Transverse colon (tissue), 4 donors: ENCODE results near the gene CARMIL3. TPM values are rescaled to one million over a fixed set of nuclear protein-coding genes. Genes with fewer than 3 reads are reported as not detected.

Experiments used
- DNase-seq: peaks from one replicate; pipeline ENCODE4 v3.0.0-alpha.2; 2019
- H3K27ac ChIP-seq, 4 donors: fragments of 200-600 bp; sonication (generic); 2 replicates each; pipeline ENCODE4 v1.5.1; 2016 to 2018; ENCODE audit warnings: inconsistent platforms in 4 of 4
- H3K27me3 ChIP-seq: fragments of 200-600 bp; sonication (generic); 2 replicates; pipeline ENCODE4 v1.5.1; 2017; ENCODE audit warnings: inconsistent platforms
- H3K36me3 ChIP-seq, 4 donors: fragments of 200-600 bp; sonication (generic); 2 replicates each; pipeline ENCODE4 v1.5.1; 2017 to 2019; ENCODE audit warnings: inconsistent platforms in 4 of 4
- H3K4me1 ChIP-seq, 4 donors: fragments of 200-600 bp; sonication (generic); 2 replicates each; pipeline ENCODE4 v1.5.1; 2017 to 2020; ENCODE audit warnings: inconsistent platforms in 4 of 4
- H3K4me3 ChIP-seq, 4 donors: fragments of 200-600 bp; sonication (generic); 1 replicate in 1 of 4; 2 replicates in 3 of 4; pipeline versions ENCODE4 v1.5.1 to v1.6.1; 2017 to 2019; ENCODE audit warnings: inconsistent platforms in 4 of 4
- H3K9me3 ChIP-seq, 2 donors: fragments of 200-600 bp; sonication (generic); 2 replicates each; pipeline ENCODE4 v1.5.1; 2017 to 2019; ENCODE audit warnings: inconsistent platforms in 2 of 2
- EP300 ChIP-seq: sonication (generic); formaldehyde crosslinking; IDR thresholded peaks from one replicate; pipeline ENCODE4 v1.6.1; 2017; ENCODE audit warnings: antibody characterized with exemption, low read depth
- POLR2A ChIP-seq: fragments of 450-650 bp; IDR thresholded peaks from one replicate; pipeline ENCODE4 v1.6.1; 2016; ENCODE audit warnings: antibody characterized with exemption, mild to moderate bottlenecking, moderate library complexity
- POLR2AphosphoS5 ChIP-seq, 3 donors: sonication (generic); formaldehyde crosslinking; IDR thresholded peaks; one replicate each; pipeline ENCODE4 v1.6.1; 2016; ENCODE audit warnings: antibody characterized with exemption in 3 of 3
- WGBS, 2 donors: methylation state at CpG; one replicate each; pipeline ENCODE4 v1.1.5; 2018; ENCODE audit warnings: low coverage in 1 of 2; 5-methylcytosine and 5-hydroxymethylcytosine counted together
- in situ Hi-C, 4 donors: fragments of 200-750 bp; cut with MboI; loops; one replicate each; pipeline versions ENCODE4 v1.15.0 to v1.15.1; 2017; ENCODE audit warnings: low sequenced_read_pairs in 3 of 4, low pct_ligation_motif_present in 1 of 4, low pct_unique_long_range_greater_than_20kb in 1 of 4
- intact Hi-C: fragments of 100-400 bp; cut with DNase I; formaldehyde crosslinking; loops from one replicate; pipeline ENCODE4 v1.15.1; 2023; ENCODE audit warnings: low total_unique reads
- total RNA-seq, 4 donors: library from RNA; depleted of rRNA; stranded (reverse); fragments of >200 nt; gene quantifications; one replicate each; pipeline ENCODE4 v1.1.0, GENCODE V29; 2016
- TF ChIP-seq, protein P1 (sequence below), 5 experiments: fragments of 200-600 bp in 3 of 5; fragments of 450-650 bp in 2 of 5; sonication (generic) in 3 of 5; IDR thresholded peaks; 1 replicate in 2 of 5; 2 replicates in 3 of 5; pipeline ENCODE4 v1.5.1; 2016 to 2017; ENCODE audit warnings: antibody characterized with exemption in 5 of 5, inconsistent platforms in 3 of 5, mild to moderate bottlenecking in 2 of 5, moderate library complexity in 1 of 5

The CARMIL3 gene
- total RNA-seq, 4 donors from 2014 or later = 0.20 to 4.1 (median 3.0) TPM

DNA sequence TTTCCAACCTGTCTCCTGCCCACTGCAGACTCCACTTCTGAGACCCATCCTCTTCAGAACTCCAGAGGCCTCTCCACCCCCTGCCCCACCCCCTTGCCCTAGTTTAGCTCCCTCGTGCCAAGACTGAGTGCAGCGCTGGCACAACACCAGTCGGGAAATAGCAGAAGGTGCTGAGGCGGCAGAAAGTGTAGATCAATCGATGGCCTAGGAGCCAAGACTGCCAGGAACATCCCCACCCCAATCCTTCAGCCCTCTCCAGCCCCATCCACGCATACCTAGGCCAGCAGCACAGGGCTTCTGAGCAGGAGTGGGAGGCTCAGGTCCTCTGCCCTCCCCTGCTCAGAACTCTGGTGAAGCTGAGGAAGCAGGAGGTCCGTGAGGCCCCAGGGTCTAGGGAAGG lies 20.6 kb downstream of the CARMIL3 start:
- DNase-seq = no peak
- H3K4me1 ChIP-seq = peaks cover 1 to 21% (median 11%) of the 10 kb centered on the region in 4 donors
- H3K36me3 ChIP-seq = no peaks in the 10 kb centered on the region
- in situ Hi-C loops = no loop called here
- H3K27ac ChIP-seq = no peak overlapping the region
- no peak overlapping the region for H3K4me3 ChIP-seq
- TF ChIP-seq, protein P1, sequence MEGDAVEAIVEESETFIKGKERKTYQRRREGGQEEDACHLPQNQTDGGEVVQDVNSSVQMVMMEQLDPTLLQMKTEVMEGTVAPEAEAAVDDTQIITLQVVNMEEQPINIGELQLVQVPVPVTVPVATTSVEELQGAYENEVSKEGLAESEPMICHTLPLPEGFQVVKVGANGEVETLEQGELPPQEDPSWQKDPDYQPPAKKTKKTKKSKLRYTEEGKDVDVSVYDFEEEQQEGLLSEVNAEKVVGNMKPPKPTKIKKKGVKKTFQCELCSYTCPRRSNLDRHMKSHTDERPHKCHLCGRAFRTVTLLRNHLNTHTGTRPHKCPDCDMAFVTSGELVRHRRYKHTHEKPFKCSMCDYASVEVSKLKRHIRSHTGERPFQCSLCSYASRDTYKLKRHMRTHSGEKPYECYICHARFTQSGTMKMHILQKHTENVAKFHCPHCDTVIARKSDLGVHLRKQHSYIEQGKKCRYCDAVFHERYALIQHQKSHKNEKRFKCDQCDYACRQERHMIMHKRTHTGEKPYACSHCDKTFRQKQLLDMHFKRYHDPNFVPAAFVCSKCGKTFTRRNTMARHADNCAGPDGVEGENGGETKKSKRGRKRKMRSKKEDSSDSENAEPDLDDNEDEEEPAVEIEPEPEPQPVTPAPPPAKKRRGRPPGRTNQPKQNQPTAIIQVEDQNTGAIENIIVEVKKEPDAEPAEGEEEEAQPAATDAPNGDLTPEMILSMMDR (IDR thresholded peaks at IDR 0.05) = no peak
- TF ChIP-seq POLR2A (no peak), POLR2AphosphoS5 (IDR thresholded peaks at IDR 0.05) (no peak), EP300 (no peak)
- H3K9me3 ChIP-seq = no peaks in the 10 kb centered on the region
- 39% methylated on average over 7 of the region's 7 CpGs; no CpG with 5 or more reads in 1 of the 2 donors for WGBS, 2 donors
- peaks cover 4% of the 10 kb centered on the region for H3K27me3 ChIP-seq
- intact Hi-C loops = no loop called here

DNA sequence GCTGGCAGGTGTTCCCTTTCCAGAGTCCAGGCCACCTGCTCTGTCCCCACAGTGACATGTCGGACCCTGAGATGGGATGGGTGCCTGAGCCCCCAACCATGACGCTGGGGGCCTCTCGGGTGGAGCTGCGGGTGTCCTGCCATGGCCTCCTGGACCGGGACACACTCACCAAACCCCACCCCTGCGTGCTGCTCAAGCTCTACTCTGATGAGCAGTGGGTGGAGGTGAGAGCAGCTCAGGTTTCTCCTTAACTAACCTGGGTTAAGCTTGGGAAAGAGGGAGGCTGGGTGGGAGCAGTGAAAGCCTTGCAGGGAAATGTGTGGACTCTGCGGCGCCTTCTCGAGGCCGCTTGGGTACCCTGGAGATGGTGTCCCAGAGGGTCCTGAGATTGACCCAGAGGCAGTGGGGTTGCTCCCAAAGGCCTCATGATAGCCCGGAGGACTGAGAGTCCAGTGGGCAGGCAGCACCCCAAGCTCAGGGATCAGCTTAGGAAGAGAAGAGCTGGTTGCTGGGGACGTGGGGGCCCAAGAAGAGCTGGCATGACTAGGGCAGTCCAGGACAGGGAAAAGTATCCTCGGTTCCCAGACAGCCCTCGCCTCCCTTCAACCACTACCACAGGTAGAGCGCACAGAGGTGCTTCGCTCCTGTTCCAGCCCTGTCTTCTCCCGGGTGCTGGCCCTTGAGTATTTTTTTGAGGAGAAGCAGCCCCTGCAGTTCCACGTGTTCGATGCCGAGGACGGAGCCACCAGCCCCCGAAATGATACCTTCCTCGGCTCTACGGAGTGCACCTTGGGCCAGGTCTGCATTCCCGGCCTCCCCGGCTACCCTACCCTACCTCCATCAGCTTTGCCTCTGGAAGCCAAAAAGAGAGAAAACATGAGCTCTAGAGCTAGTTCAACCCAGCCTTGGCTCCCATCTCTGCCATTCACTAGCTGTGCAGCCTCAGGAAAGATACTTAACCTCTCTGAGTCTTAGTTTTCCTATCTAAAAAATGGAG lies 21.4 kb downstream of the CARMIL3 start:
- intact Hi-C loops = no loop called here
- no peak for TF ChIP-seq EP300
- no peak for TF ChIP-seq POLR2A
- TF ChIP-seq, protein P1 (IDR thresholded peaks at IDR 0.05) = no peak
- no peak for TF ChIP-seq POLR2AphosphoS5 (IDR thresholded peaks at IDR 0.05)
- no peak for DNase-seq

GRCh38 chr14:24074625-24075484 lies 23.0 kb downstream of the CARMIL3 start:
- intact Hi-C loops = no loop called here

More for the DNA sequence above, 21.4 kb downstream of the CARMIL3 start:
- H3K36me3 ChIP-seq = no peaks in the 10 kb centered on the region
- in situ Hi-C loops = no loop called here
- no peak overlapping the region for H3K4me3 ChIP-seq
- WGBS, 2 donors = 83% methylated on average over 24 of the region's 26 CpGs; no CpG with 5 or more reads in 1 of the 2 donors
- H3K27ac ChIP-seq = no peak overlapping the region
- H3K4me1 ChIP-seq = peaks cover 0 to 16% (median 9%) of the 10 kb centered on the region in 4 donors
- H3K9me3 ChIP-seq = no peaks in the 10 kb centered on the region
- H3K27me3 ChIP-seq = peaks cover 4% of the 10 kb centered on the region

More at GRCh38 chr14:24074625-24075484, 23.0 kb downstream of the CARMIL3 start:
- no peak overlapping the region for H3K27ac ChIP-seq
- H3K4me3 ChIP-seq = no peak overlapping the region
- no peaks in the 10 kb centered on the region for H3K36me3 ChIP-seq
- in situ Hi-C loops = no loop called here
- no peak for DNase-seq
- peaks cover 4% of the 10 kb centered on the region for H3K27me3 ChIP-seq
- H3K4me1 ChIP-seq = peaks cover 0 to 16% (median 9%) of the 10 kb centered on the region in 4 donors
- 60 to 70% methylated on average over 1 to 11 of the region's 11 CpGs for WGBS, 2 donors
- TF ChIP-seq, protein P1 (IDR thresholded peaks at IDR 0.05) = no peak
- TF ChIP-seq POLR2AphosphoS5 (IDR thresholded peaks at IDR 0.05) = no peak
- no peak for TF ChIP-seq POLR2A
- TF ChIP-seq EP300 = no peak
- H3K9me3 ChIP-seq = no peaks in the 10 kb centered on the region
